ENCODE results near the gene TRAPPC6A.

The TRAPPC6A gene

DNA sequence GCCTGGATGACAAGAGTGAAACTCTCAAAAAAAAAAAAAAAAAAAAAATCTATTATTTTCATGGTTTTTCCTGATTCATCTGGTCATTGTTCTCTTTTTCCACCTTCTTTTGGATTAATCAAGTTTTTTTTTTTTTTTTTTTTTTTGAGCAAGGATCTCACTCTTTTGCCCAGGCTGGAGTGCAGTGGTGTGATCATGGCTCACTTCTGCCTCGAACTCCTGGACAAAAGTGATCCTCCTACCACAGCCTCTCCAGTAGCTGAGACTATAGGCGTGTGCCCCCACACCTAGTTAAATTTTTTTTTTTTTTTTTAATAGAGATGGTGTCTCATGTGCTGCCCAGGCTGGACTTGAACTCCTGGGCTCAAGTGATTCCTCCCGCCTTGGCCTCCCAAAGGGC lies 28.3 kb upstream of the TRAPPC6A start:
- Histone ChIP-seq H3K9ac (ENCODE audit: low read length) (no peak overlapping the region), H3K27ac (ENCODE audit: low read length) (no peak overlapping the region), H3K4me2 (ENCODE audit: low read length) (no peak overlapping the region), H3K79me2 (ENCODE audit: low read length) (no peaks in the 10 kb centered on the region), H2AFZ (ENCODE audit: low read depth, low read length) (no peak overlapping the region), H3K4me3 (ENCODE audit: low read length) (no peak overlapping the region), H3K36me3 (replicated peaks; ENCODE audit: low read depth, low read length) (no peaks in the 10 kb centered on the region), H3K9me3 (ENCODE audit: insufficient read depth, low read length) (no peaks in the 10 kb centered on the region), H3K4me1 (ENCODE audit: low read length) (no peaks in the 10 kb centered on the region), H4K20me1 (ENCODE audit: insufficient read depth, low read length) (no peaks in the 10 kb centered on the region), H3K27me3 (ENCODE audit: low read depth, low read length) (peaks cover 5% of the 10 kb centered on the region; the same call in 1 of the 2 replicates)
- TF ChIP-seq EZH2phosphoT487 (IDR thresholded peaks at IDR 0.05; ENCODE audit: low read depth), result no peak
- TF ChIP-seq, protein P1, sequence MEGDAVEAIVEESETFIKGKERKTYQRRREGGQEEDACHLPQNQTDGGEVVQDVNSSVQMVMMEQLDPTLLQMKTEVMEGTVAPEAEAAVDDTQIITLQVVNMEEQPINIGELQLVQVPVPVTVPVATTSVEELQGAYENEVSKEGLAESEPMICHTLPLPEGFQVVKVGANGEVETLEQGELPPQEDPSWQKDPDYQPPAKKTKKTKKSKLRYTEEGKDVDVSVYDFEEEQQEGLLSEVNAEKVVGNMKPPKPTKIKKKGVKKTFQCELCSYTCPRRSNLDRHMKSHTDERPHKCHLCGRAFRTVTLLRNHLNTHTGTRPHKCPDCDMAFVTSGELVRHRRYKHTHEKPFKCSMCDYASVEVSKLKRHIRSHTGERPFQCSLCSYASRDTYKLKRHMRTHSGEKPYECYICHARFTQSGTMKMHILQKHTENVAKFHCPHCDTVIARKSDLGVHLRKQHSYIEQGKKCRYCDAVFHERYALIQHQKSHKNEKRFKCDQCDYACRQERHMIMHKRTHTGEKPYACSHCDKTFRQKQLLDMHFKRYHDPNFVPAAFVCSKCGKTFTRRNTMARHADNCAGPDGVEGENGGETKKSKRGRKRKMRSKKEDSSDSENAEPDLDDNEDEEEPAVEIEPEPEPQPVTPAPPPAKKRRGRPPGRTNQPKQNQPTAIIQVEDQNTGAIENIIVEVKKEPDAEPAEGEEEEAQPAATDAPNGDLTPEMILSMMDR (IDR thresholded peaks at IDR 0.05; ENCODE audit: low read depth, low read length), result no peak

DNA sequence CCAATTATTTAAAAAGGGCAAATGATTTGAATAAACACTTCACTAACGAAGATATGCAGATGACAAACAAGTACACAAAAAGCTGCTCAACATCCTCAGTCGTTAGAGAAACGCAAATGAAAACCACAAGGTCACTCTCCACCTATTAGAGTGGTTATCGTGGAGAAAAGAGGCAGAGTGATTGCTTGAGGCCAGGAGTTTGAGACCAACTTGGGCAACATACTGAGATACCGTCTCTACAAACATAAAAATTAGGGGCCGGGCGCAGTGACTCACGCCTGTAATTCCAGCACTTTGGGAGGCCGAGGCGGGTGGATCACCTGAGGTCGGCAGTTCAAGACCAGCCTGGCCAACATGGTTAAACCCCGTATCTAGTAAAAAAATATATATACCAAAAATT lies 27.8 kb upstream of the TRAPPC6A start:
- Histone ChIP-seq H3K79me2 (ENCODE audit: low read length) (no peaks in the 10 kb centered on the region), H3K4me2 (ENCODE audit: low read length) (no peak overlapping the region), H4K20me1 (ENCODE audit: insufficient read depth, low read length) (no peaks in the 10 kb centered on the region), H3K27ac (ENCODE audit: low read length) (no peak overlapping the region), H3K9ac (ENCODE audit: low read length) (no peak overlapping the region), H3K4me3 (ENCODE audit: low read length) (no peak overlapping the region), H3K27me3 (ENCODE audit: low read depth, low read length) (peaks cover 5% of the 10 kb centered on the region; the same call in 1 of the 2 replicates), H3K4me1 (ENCODE audit: low read length) (no peaks in the 10 kb centered on the region), H3K36me3 (replicated peaks; ENCODE audit: low read depth, low read length) (no peaks in the 10 kb centered on the region), H2AFZ (ENCODE audit: low read depth, low read length) (no peak overlapping the region), H3K9me3 (ENCODE audit: insufficient read depth, low read length) (no peaks in the 10 kb centered on the region)
- no peak for TF ChIP-seq EZH2phosphoT487 (IDR thresholded peaks at IDR 0.05; ENCODE audit: low read depth)
- TF ChIP-seq, protein P1 (IDR thresholded peaks at IDR 0.05; ENCODE audit: low read depth, low read length), result no peak

DNA sequence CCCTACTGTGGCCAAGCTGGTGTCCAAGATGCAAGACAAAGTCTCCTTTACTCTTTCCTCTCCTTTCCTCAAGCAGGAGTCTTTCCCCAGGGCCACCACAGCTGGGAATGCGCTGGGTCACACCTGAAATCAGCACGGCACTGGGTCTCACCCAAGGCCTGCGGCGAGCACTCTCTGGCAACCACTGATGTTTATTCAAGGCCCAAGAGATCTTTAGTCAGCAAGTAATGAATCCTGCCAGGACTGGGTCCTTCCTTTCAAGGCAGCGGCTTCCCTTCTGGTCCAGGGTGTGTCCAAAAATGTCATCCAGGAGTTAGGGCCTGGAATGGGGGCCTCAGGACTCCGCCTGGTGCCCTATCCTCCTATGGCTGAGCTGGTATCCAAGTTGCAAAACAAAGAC lies 24.6 kb upstream of the TRAPPC6A start:
- TF ChIP-seq EZH2phosphoT487 (IDR thresholded peaks at IDR 0.05; ENCODE audit: low read depth), result no peak
- TF ChIP-seq, protein P1 (IDR thresholded peaks at IDR 0.05; ENCODE audit: low read depth, low read length), result no peak
- H3K27ac ChIP-seq (ENCODE audit: low read length), result no peak overlapping the region
- no peak overlapping the region for H2AFZ ChIP-seq (ENCODE audit: low read depth, low read length)
- no peaks in the 10 kb centered on the region for H3K36me3 ChIP-seq (replicated peaks; ENCODE audit: low read depth, low read length)
- H3K4me2 ChIP-seq (ENCODE audit: low read length), result no peak overlapping the region
- no peaks in the 10 kb centered on the region for H4K20me1 ChIP-seq (ENCODE audit: insufficient read depth, low read length)
- H3K9ac ChIP-seq (ENCODE audit: low read length), result no peak overlapping the region
- no peaks in the 10 kb centered on the region for H3K9me3 ChIP-seq (ENCODE audit: insufficient read depth, low read length)
- H3K4me3 ChIP-seq (ENCODE audit: low read length), result no peak overlapping the region
- H3K27me3 ChIP-seq (ENCODE audit: low read depth, low read length), result peaks cover 10% of the 10 kb centered on the region; the same call in 1 of the 2 replicates
- H3K79me2 ChIP-seq (ENCODE audit: low read length), result no peaks in the 10 kb centered on the region
- no peaks in the 10 kb centered on the region for H3K4me1 ChIP-seq (ENCODE audit: low read length)

DNA sequence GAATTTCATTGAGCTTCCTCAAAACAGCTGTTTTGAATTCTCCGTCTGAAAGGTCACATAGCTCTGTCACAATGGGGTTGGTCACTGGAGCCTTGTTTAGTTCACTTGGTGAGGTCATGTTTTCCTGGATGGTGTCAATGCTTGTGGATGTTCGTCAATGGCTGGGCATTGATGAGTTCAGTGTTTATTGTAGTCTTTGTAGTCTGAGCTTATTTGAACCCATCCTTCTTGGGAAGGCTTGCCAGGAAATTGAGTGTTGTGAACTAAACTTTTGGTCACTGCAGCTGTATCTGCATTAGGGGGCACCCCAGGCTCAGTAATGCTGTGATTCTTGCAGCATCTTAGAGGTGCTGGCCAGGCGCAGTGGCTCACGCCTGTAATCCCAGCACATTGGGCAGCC lies 22.5 kb upstream of the TRAPPC6A start:
- Histone ChIP-seq H3K9me3 (ENCODE audit: insufficient read depth, low read length) (no peaks in the 10 kb centered on the region), H3K79me2 (ENCODE audit: low read length) (no peaks in the 10 kb centered on the region), H3K27me3 (ENCODE audit: low read depth, low read length) (peaks cover 8% of the 10 kb centered on the region; the same call in 1 of the 2 replicates), H2AFZ (ENCODE audit: low read depth, low read length) (no peak overlapping the region), H3K4me2 (ENCODE audit: low read length) (no peak overlapping the region), H3K36me3 (replicated peaks; ENCODE audit: low read depth, low read length) (no peaks in the 10 kb centered on the region), H4K20me1 (ENCODE audit: insufficient read depth, low read length) (no peaks in the 10 kb centered on the region), H3K4me1 (ENCODE audit: low read length) (no peaks in the 10 kb centered on the region), H3K4me3 (ENCODE audit: low read length) (no peak overlapping the region), H3K9ac (ENCODE audit: low read length) (no peak overlapping the region), H3K27ac (ENCODE audit: low read length) (no peak overlapping the region)
- TF ChIP-seq, protein P1 (IDR thresholded peaks at IDR 0.05; ENCODE audit: low read depth, low read length), result peak; percentile 13; the same call in 1 of the 2 replicates
- no peak for TF ChIP-seq EZH2phosphoT487 (IDR thresholded peaks at IDR 0.05; ENCODE audit: low read depth)

Data from OCI-LY3 (cell line).